Vagina (tissue), 2 donors: ENCODE data around the gene GPR55. TPM values are rescaled to one million over a fixed set of nuclear protein-coding genes. Genes with fewer than 3 reads are reported as not detected.
A peak's percentile ranks its signal among the peaks of the same experiment; 100 is the strongest.

ENCODE experiments used
- DNase-seq, 2 donors: peaks; one replicate each; pipeline ENCODE4 v3.0.0-alpha.2; 2017; ENCODE audit errors: extremely low spot score in 2 of 2
- H3K27ac ChIP-seq: fragments of 200-600 bp; sonication (generic); one replicate; pipeline ENCODE4 v1.5.1; 2019
- H3K27me3 ChIP-seq: fragments of 200-600 bp; sonication (generic); one replicate; pipeline ENCODE4 v1.5.1; 2019
- H3K36me3 ChIP-seq, 2 donors: fragments of 200-600 bp; sonication (generic); one replicate each; pipeline ENCODE4 v1.5.1; 2017 to 2019
- H3K4me1 ChIP-seq: fragments of 200-600 bp; sonication (generic); one replicate; pipeline ENCODE4 v1.5.1; 2019
- H3K4me3 ChIP-seq, 2 donors: fragments of 200-600 bp; sonication (generic); 1 replicate in 1 of 2; 2 replicates in 1 of 2; pipeline ENCODE4 v1.5.1; 2016 to 2019
- H3K9me3 ChIP-seq: fragments of 200-600 bp; sonication (generic); one replicate; pipeline ENCODE4 v1.5.1; 2019
- CTCF ChIP-seq, 3 experiments: fragments of 450-650 bp in 2 of 3; fragments of 200-600 bp in 1 of 3; sonication (generic) in 1 of 3; IDR thresholded peaks; one replicate each; pipeline ENCODE4 v1.5.1; 2017 to 2019; ENCODE audit warnings: antibody characterized with exemption in 3 of 3, mild to moderate bottlenecking in 2 of 3, moderate library complexity in 2 of 3
- POLR2A ChIP-seq, 2 donors: fragments of 450-650 bp; IDR thresholded peaks; one replicate each; pipeline ENCODE4 v1.6.1; 2017; ENCODE audit warnings: antibody characterized with exemption in 2 of 2, mild to moderate bottlenecking in 2 of 2, moderate library complexity in 2 of 2
- POLR2AphosphoS5 ChIP-seq, 2 donors: sonication (generic); formaldehyde crosslinking; IDR thresholded peaks; one replicate each; pipeline ENCODE4 v1.9.0; 2017; ENCODE audit warnings: antibody characterized with exemption in 2 of 2, mild to moderate bottlenecking in 2 of 2, low read depth in 1 of 2; ENCODE audit not compliant: insufficient read depth in 1 of 2
- intact Hi-C: fragments of 100-400 bp; cut with DNase I; formaldehyde crosslinking; loops from one replicate; pipeline ENCODE4 v1.15.1; 2023
- total RNA-seq: library from RNA; depleted of rRNA; stranded (reverse); fragments of >200 nt; gene quantifications from one replicate; pipeline ENCODE4 v1.2.3, GENCODE V29; 2016

Gene GPR55
- total RNA-seq, 1 donor from 2014 or later = 2.7 TPM

- intact Hi-C loops = no loop called here
- peak; percentile 56 to 72 for DNase-seq
- no peak overlapping the region for H3K4me3 ChIP-seq
Observed at GRCh38 chr2:230934231-230935129, 9.4 kb upstream of the GPR55 start.

GRCh38 chr2:230933521-230934180 lies 8.6 kb upstream of the GPR55 start:
- Histone ChIP-seq H3K9me3 (no peaks in the 10 kb centered on the region), H3K4me3 (no peak overlapping the region), H3K36me3 (no peaks in the 10 kb centered on the region), H3K4me1 (peaks cover 15% of the 10 kb centered on the region), H3K27me3 (no peaks in the 10 kb centered on the region), H3K27ac (no peak overlapping the region)
- intact Hi-C loops = no loop called here
- no peak for TF ChIP-seq CTCF (IDR thresholded peaks at IDR 0.05)
- TF ChIP-seq POLR2A (IDR thresholded peaks at IDR 0.05) = no peak
- no peak for TF ChIP-seq POLR2AphosphoS5 (IDR thresholded peaks at IDR 0.05; ENCODE audit: insufficient read depth in 1 of 2, low read depth in 1 of 2)
- peak in 1 of 2 donors; percentile 76 for DNase-seq

More at GRCh38 chr2:230934231-230935129, 9.4 kb upstream of the GPR55 start:
- Histone ChIP-seq H3K4me1 (peaks cover 15% of the 10 kb centered on the region), H3K27ac (no peak overlapping the region), H3K36me3 (no peaks in the 10 kb centered on the region), H3K27me3 (no peaks in the 10 kb centered on the region), H3K9me3 (no peaks in the 10 kb centered on the region)
- TF ChIP-seq CTCF (IDR thresholded peaks at IDR 0.05) (no peak), POLR2AphosphoS5 (IDR thresholded peaks at IDR 0.05; ENCODE audit: insufficient read depth in 1 of 2, low read depth in 1 of 2) (no peak), POLR2A (IDR thresholded peaks at IDR 0.05) (no peak)

- TF ChIP-seq POLR2A (IDR thresholded peaks at IDR 0.05) = no peak
- peak in 1 of 2 donors; percentile 59 for TF ChIP-seq POLR2AphosphoS5 (IDR thresholded peaks at IDR 0.05; ENCODE audit: insufficient read depth in 1 of 2, low read depth in 1 of 2)
- Histone ChIP-seq H3K4me3 (no peak overlapping the region), H3K36me3 (no peaks in the 10 kb centered on the region), H3K4me1 (peaks cover 15% of the 10 kb centered on the region), H3K27ac (peak overlapping the region; percentile 13), H3K27me3 (no peaks in the 10 kb centered on the region), H3K9me3 (no peaks in the 10 kb centered on the region)
- intact Hi-C loops = no loop called here
- DNase-seq = peak; percentile 89 to 90
Observed at GRCh38 chr2:230932556-230933511, 7.8 kb upstream of the GPR55 start.

GRCh38 chr2:230931556-230932231 lies 6.7 kb upstream of the GPR55 start:
- no peak overlapping the region for H3K4me3 ChIP-seq
- peak; percentile 70 to 79 for DNase-seq
- peaks cover 15% of the 10 kb centered on the region for H3K4me1 ChIP-seq
- no peaks in the 10 kb centered on the region for H3K9me3 ChIP-seq
- H3K27ac ChIP-seq = no peak overlapping the region
- intact Hi-C loops = no loop called here
- H3K27me3 ChIP-seq = no peaks in the 10 kb centered on the region
- TF ChIP-seq CTCF (IDR thresholded peaks at IDR 0.05) (no peak), POLR2AphosphoS5 (IDR thresholded peaks at IDR 0.05; ENCODE audit: insufficient read depth in 1 of 2, low read depth in 1 of 2) (no peak), POLR2A (IDR thresholded peaks at IDR 0.05) (no peak)
- H3K36me3 ChIP-seq = no peaks in the 10 kb centered on the region
